Measurements from ENCODE around the gene PET100. TPM values are rescaled to one million over a fixed set of nuclear protein-coding genes. Genes with fewer than 3 reads are reported as not detected.

The PET100 gene
- total and polyA plus RNA-seq, 2 experiments from 2014 or later = 8.6 to 636 TPM

DNA sequence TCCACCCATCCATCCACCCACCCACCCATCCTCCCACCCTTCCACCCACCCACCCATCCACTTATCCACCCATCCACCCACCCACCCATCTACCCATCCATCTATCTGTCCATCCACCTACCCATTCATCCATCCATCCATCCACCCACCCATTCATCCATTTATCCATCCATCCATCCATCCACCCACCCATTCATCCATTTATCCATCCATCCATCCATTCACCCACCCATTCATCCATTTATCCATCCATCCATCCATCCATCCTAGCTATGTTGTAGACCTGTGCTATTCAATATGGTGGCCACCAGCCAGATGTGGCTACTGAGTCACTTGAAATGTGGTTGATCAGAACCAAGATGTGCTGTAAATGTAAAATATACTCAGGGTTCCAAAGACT lies 28.9 kb upstream of the PET100 start:
- no peak overlapping the region for H3K4me3 Mint-ChIP-seq
- H4K20me1 ChIP-seq (replicated peaks; ENCODE audit: insufficient read depth) = peaks cover 30% of the 10 kb centered on the region

More for the DNA sequence above, 28.9 kb upstream of the PET100 start:
- Mint-ChIP-seq H3K4me1 (peaks cover 28% of the 10 kb centered on the region), H3K27me3 (ENCODE audit: insufficient read depth, low read depth, poor library complexity) (peaks cover 20% of the 10 kb centered on the region), H3K27ac (no peak overlapping the region), H3K36me3 (ENCODE audit: low read depth) (peaks cover 14% of the 10 kb centered on the region; the same call in 2 of the 3 replicates), H3K9me3 (peaks cover 2% of the 10 kb centered on the region; the same call in 2 of the 3 replicates)
- DNase-seq (ENCODE audit: low spot score) (no peak), ATAC-seq (no peak)
- H3K36me3 ChIP-seq (ENCODE audit: insufficient read depth) = no peaks in the 10 kb centered on the region
- no peak overlapping the region for H2AFZ ChIP-seq
- H3F3A ChIP-seq (replicated peaks; ENCODE audit: low read depth) = 0 out of 2 replicates have a peak, but pooled peaks cover 2% of the 10 kb centered on the region
- no peak overlapping the region for H3K4me2 ChIP-seq
- TF ChIP-seq POLR2AphosphoS5 (IDR thresholded peaks at IDR 0.05; ENCODE audit: low read depth) (no peak), ZNF331 (CRISPR knock-in tag; IDR thresholded peaks at IDR 0.05; ENCODE audit: low read depth) (no peak), ZNF114 (CRISPR knock-in tag; IDR thresholded peaks at IDR 0.05) (no peak), NANOG (IDR thresholded peaks at IDR 0.05; ENCODE audit: borderline replicate concordance) (no peak), CREB1 (CRISPR knock-in tag; IDR thresholded peaks at IDR 0.05; ENCODE audit: low read depth) (no peak), JUNB (IDR thresholded peaks at IDR 0.05; ENCODE audit: unreplicated experiment) (no peak), EZH2phosphoT487 (IDR thresholded peaks at IDR 0.05; ENCODE audit: unreplicated experiment) (no peak), STAT1 (IDR thresholded peaks at IDR 0.05; ENCODE audit: unreplicated experiment) (no peak), EZH2 (IDR thresholded peaks at IDR 0.05; ENCODE audit: low read depth, unreplicated experiment) (no peak)
- TF ChIP-seq, protein P1, sequence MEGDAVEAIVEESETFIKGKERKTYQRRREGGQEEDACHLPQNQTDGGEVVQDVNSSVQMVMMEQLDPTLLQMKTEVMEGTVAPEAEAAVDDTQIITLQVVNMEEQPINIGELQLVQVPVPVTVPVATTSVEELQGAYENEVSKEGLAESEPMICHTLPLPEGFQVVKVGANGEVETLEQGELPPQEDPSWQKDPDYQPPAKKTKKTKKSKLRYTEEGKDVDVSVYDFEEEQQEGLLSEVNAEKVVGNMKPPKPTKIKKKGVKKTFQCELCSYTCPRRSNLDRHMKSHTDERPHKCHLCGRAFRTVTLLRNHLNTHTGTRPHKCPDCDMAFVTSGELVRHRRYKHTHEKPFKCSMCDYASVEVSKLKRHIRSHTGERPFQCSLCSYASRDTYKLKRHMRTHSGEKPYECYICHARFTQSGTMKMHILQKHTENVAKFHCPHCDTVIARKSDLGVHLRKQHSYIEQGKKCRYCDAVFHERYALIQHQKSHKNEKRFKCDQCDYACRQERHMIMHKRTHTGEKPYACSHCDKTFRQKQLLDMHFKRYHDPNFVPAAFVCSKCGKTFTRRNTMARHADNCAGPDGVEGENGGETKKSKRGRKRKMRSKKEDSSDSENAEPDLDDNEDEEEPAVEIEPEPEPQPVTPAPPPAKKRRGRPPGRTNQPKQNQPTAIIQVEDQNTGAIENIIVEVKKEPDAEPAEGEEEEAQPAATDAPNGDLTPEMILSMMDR (conservative IDR thresholded peaks at IDR 0.05; ENCODE audit: low read depth in 2 of 2) = no peak
- TF ChIP-seq, protein P2, sequence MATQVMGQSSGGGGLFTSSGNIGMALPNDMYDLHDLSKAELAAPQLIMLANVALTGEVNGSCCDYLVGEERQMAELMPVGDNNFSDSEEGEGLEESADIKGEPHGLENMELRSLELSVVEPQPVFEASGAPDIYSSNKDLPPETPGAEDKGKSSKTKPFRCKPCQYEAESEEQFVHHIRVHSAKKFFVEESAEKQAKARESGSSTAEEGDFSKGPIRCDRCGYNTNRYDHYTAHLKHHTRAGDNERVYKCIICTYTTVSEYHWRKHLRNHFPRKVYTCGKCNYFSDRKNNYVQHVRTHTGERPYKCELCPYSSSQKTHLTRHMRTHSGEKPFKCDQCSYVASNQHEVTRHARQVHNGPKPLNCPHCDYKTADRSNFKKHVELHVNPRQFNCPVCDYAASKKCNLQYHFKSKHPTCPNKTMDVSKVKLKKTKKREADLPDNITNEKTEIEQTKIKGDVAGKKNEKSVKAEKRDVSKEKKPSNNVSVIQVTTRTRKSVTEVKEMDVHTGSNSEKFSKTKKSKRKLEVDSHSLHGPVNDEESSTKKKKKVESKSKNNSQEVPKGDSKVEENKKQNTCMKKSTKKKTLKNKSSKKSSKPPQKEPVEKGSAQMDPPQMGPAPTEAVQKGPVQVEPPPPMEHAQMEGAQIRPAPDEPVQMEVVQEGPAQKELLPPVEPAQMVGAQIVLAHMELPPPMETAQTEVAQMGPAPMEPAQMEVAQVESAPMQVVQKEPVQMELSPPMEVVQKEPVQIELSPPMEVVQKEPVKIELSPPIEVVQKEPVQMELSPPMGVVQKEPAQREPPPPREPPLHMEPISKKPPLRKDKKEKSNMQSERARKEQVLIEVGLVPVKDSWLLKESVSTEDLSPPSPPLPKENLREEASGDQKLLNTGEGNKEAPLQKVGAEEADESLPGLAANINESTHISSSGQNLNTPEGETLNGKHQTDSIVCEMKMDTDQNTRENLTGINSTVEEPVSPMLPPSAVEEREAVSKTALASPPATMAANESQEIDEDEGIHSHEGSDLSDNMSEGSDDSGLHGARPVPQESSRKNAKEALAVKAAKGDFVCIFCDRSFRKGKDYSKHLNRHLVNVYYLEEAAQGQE (IDR thresholded peaks at IDR 0.05; ENCODE audit: unreplicated experiment) = no peak
- TF ChIP-seq, protein P3, sequence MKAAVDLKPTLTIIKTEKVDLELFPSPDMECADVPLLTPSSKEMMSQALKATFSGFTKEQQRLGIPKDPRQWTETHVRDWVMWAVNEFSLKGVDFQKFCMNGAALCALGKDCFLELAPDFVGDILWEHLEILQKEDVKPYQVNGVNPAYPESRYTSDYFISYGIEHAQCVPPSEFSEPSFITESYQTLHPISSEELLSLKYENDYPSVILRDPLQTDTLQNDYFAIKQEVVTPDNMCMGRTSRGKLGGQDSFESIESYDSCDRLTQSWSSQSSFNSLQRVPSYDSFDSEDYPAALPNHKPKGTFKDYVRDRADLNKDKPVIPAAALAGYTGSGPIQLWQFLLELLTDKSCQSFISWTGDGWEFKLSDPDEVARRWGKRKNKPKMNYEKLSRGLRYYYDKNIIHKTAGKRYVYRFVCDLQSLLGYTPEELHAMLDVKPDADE (IDR thresholded peaks at IDR 0.05) = no peak
- TF ChIP-seq, protein P4, sequence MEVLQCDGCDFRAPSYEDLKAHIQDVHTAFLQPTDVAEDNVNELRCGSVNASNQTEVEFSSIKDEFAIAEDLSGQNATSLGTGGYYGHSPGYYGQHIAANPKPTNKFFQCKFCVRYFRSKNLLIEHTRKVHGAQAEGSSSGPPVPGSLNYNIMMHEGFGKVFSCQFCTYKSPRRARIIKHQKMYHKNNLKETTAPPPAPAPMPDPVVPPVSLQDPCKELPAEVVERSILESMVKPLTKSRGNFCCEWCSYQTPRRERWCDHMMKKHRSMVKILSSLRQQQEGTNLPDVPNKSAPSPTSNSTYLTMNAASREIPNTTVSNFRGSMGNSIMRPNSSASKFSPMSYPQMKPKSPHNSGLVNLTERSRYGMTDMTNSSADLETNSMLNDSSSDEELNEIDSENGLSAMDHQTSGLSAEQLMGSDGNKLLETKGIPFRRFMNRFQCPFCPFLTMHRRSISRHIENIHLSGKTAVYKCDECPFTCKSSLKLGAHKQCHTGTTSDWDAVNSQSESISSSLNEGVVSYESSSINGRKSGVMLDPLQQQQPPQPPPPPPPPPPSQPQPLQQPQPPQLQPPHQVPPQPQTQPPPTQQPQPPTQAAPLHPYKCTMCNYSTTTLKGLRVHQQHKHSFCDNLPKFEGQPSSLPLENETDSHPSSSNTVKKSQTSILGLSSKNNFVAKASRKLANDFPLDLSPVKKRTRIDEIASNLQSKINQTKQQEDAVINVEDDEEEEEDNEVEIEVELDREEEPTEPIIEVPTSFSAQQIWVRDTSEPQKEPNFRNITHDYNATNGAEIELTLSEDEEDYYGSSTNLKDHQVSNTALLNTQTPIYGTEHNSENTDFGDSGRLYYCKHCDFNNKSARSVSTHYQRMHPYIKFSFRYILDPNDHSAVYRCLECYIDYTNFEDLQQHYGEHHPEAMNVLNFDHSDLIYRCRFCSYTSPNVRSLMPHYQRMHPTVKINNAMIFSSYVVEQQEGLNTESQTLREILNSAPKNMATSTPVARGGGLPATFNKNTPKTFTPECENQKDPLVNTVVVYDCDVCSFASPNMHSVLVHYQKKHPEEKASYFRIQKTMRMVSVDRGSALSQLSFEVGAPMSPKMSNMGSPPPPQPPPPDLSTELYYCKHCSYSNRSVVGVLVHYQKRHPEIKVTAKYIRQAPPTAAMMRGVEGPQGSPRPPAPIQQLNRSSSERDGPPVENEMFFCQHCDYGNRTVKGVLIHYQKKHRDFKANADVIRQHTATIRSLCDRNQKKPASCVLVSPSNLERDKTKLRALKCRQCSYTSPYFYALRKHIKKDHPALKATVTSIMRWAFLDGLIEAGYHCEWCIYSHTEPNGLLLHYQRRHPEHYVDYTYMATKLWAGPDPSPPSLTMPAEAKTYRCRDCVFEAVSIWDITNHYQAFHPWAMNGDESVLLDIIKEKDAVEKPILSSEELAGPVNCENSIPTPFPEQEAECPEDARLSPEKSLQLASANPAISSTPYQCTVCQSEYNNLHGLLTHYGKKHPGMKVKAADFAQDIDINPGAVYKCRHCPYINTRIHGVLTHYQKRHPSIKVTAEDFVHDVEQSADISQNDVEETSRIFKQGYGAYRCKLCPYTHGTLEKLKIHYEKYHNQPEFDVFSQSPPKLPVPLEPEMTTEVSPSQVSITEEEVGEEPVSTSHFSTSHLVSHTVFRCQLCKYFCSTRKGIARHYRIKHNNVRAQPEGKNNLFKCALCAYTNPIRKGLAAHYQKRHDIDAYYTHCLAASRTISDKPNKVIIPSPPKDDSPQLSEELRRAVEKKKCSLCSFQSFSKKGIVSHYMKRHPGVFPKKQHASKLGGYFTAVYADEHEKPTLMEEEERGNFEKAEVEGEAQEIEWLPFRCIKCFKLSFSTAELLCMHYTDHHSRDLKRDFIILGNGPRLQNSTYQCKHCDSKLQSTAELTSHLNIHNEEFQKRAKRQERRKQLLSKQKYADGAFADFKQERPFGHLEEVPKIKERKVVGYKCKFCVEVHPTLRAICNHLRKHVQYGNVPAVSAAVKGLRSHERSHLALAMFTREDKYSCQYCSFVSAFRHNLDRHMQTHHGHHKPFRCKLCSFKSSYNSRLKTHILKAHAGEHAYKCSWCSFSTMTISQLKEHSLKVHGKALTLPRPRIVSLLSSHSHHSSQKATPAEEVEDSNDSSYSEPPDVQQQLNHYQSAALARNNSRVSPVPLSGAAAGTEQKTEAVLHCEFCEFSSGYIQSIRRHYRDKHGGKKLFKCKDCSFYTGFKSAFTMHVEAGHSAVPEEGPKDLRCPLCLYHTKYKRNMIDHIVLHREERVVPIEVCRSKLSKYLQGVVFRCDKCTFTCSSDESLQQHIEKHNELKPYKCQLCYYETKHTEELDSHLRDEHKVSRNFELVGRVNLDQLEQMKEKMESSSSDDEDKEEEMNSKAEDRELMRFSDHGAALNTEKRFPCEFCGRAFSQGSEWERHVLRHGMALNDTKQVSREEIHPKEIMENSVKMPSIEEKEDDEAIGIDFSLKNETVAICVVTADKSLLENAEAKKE (CRISPR knock-in tag; IDR thresholded peaks at IDR 0.05) = no peak
- H3K4me1 ChIP-seq (ENCODE audit: insufficient read depth) = peaks cover 15% of the 10 kb centered on the region
- H3K27me3 ChIP-seq (ENCODE audit: insufficient read depth) = no peaks in the 10 kb centered on the region
- H3K9me2 ChIP-seq (ENCODE audit: insufficient read depth) = no peaks in the 10 kb centered on the region
- H3K27ac ChIP-seq (ENCODE audit: low read depth) = no peak overlapping the region
- H3K4me3 ChIP-seq = no peak overlapping the region
- H3K79me2 ChIP-seq (replicated peaks; ENCODE audit: insufficient read depth) = peaks cover 35% of the 10 kb centered on the region
